GM21423 (cell line): ENCODE results near the gene ADGRG2.

Source experiments
- ATAC-seq: cut with Tn5 transposase; IDR thresholded peaks from one replicate; pipeline ENCODE4 v1.9.1; 2021; ENCODE audit warnings: mild to moderate bottlenecking, moderate library complexity; ENCODE audit not compliant: unreplicated experiment

ADGRG2 gene

GRCh38 chrX:19121898-19122640 is at the start of gene ADGRG2:
ADGRG2 (minus strand) TSS chrX:19122468; CDS start chrX:19068834, 53,634 bp downstream.
- ATAC-seq: no peak

- ATAC-seq: no peak
Observed at GRCh38 chrX:19168609-19169008, 46.3 kb upstream of the ADGRG2 start.

GRCh38 chrX:19162851-19163250 is 40.6 kb upstream of the ADGRG2 start:
- ATAC-seq: no peak

- ATAC-seq: no peak
Observed at GRCh38 chrX:19156186-19156585, 33.9 kb upstream of the ADGRG2 start.

GRCh38 chrX:19152762-19153161 is 30.5 kb upstream of the ADGRG2 start:
- no peak for ATAC-seq

GRCh38 chrX:19137067-19137466 is 14.8 kb upstream of the ADGRG2 start:
- ATAC-seq: no peak

GRCh38 chrX:19133784-19134183 is 11.5 kb upstream of the ADGRG2 start:
- no peak for ATAC-seq

GRCh38 chrX:19133231-19133630 is 11.0 kb upstream of the ADGRG2 start:
- ATAC-seq: no peak

- ATAC-seq: no peak
Observed at GRCh38 chrX:19130628-19131027, 8.4 kb upstream of the ADGRG2 start.

GRCh38 chrX:19129694-19130093 is 7.4 kb upstream of the ADGRG2 start:
- ATAC-seq: no peak

- ATAC-seq: no peak
Observed at GRCh38 chrX:19127649-19128168, 5.4 kb upstream of the ADGRG2 start.

GRCh38 chrX:19122641-19123009 is 357 bp upstream of the ADGRG2 start:
- ATAC-seq: no peak

- ATAC-seq: no peak
Observed at GRCh38 chrX:19121466-19121865, 802 bp downstream of the ADGRG2 start.

GRCh38 chrX:19110642-19111041 is 11.6 kb downstream of the ADGRG2 start:
- no peak for ATAC-seq

- no peak for ATAC-seq
Observed at GRCh38 chrX:19107035-19107434, 15.2 kb downstream of the ADGRG2 start.

GRCh38 chrX:19100586-19100985 is 21.7 kb downstream of the ADGRG2 start:
- ATAC-seq: no peak

GRCh38 chrX:19097553-19098283 is 24.6 kb downstream of the ADGRG2 start:
- no peak for ATAC-seq

GRCh38 chrX:19096586-19096985 is 25.7 kb downstream of the ADGRG2 start:
- no peak for ATAC-seq

GRCh38 chrX:19094654-19095053 is 27.6 kb downstream of the ADGRG2 start:
- ATAC-seq: no peak

- ATAC-seq: no peak
Observed at GRCh38 chrX:19091596-19091995, 30.7 kb downstream of the ADGRG2 start.

- ATAC-seq: no peak
Observed at GRCh38 chrX:19089555-19090040, 32.7 kb downstream of the ADGRG2 start.
